Activated CD4-positive, CD25-positive, alpha-beta regulatory T cell (primary cell): Measurements from ENCODE around the gene HSF4.

Experiments used
- DNase-seq, 4 experiments: peaks; one replicate each; lab custom pipeline; 2025; lab: John Stamatoyannopoulos, UW

Gene HSF4

DNA sequence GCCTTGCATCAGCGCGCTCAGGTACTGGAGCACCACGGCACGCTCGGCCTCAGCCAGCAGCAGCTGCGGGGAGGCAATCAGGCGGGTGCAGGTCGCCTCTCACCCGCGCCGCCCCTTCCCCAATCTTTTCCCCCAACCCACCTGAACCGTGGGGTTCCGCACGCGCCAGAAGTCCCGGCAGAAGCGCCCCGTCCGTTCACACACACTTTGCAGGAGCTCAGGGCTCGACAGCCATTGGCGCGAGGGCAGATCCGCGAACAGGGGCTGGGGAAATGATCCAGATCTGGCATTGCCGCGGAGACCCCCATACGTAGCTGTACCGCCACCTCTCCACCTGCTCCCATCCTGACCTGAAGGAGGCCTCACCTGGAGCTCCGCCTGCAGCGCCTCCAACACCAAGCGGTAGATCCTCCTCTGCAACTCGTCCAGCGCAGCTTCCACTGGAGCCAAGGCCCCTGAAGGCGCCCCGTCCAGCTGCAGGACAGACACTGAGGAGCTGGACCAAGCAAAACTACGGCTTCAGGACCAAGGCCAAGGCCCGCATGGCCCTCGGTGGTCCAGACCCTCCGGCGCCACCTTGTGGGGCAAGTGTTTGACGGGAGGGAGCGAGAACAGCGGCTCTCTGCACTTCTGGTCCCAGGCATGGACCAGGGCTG, 20.6 kb downstream of the HSF4 start:
- DNase-seq = peak; percentile 61 to 81 (median 74)

DNA sequence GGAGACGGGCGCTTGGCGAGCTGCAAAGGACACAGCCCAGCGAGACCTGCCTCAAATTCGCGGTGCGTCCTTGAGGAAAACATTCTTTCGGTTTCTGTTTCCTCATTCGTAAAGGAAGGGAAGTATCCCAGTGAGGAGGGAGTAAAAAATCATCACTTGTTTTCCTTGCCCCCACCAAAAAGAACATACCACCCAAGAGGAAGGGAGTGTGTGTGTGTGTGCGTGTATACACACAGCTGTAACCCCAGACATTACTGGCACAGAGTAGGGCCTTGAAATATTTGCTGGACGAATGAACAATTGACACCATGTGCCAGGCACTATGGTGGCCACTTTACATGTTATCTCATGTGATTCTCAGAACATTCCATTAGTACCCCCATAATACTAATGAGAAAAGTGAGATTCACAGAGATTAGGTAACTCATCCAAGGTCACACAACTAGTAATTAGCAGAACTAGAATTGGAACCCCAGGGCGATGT, 21.1 kb downstream of the HSF4 start:
- DNase-seq = no peak

DNA sequence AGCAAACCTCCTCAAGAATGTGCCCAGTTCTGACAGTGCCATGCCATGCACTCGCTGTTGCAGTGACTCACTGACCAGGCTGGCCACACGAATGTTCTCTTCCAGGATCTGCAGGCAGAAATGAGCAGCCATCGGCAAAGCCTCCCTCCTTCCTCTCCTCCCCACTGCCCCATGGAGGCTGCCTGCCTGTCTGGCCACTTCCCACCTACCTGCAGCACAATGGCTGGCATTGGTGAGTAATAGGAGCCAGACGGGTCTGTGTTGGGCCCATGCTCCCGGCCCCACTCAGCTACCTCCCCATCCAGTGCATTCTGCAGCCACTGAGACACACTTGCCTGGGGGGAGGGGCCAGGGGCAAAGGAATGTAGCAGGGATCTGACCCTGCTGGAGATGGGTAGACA, 22.0 kb downstream of the HSF4 start:
- DNase-seq = no peak

DNA sequence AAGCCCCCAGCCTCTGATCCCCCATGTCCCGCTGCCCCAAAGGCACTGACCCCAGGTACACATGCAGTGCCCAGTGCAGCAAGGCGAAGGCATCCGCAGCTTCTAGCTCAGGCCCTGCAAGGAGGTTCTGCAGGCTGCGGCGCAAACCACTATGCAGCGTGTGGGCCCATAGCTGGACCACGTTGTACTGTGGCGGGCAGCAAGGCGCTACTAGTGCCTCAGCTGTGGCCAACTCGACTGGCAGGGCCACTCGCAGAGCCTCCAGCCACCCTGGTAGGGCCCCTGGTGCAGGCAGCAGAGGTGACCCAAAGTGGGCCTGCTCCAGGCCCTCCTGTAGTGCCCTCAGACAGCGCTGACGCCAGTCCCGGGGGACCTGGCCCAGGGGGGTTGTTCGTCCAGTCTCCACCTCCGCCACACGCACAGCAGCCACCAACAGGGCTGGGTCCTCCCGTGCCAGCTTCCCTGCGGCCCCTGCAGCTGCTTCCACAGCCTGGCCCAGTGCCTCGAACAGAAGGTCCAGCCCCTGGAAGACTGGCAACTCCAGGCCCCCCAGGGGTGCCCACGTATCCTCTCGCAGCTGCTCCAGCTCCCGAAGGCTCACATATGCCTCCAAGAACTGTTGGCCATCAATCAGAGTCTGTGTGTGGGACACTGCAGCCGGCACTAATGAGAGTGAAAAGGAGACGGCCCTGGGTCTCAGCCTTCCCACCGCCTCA, 22.8 kb downstream of the HSF4 start:
- no peak for DNase-seq

DNA sequence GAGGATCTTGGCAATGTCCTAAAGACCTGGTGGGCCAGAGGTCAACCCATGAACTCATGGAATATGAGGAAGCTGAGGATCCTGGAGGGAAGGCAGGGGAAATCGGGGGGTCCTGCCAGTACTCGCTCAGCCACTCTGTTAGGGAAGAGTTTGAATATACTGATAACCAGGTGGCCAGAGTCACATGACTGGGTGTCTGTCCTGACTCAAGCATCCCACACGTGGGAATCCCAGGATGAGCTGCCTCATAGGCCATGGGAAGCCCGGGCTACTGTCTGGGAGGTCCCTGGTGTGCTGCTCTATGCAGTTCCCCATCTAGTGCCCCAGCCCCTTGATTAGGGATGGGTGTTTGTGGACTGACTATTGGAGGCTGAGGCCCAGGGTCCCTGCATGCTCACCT, 23.8 kb downstream of the HSF4 start:
- no peak for DNase-seq

DNA sequence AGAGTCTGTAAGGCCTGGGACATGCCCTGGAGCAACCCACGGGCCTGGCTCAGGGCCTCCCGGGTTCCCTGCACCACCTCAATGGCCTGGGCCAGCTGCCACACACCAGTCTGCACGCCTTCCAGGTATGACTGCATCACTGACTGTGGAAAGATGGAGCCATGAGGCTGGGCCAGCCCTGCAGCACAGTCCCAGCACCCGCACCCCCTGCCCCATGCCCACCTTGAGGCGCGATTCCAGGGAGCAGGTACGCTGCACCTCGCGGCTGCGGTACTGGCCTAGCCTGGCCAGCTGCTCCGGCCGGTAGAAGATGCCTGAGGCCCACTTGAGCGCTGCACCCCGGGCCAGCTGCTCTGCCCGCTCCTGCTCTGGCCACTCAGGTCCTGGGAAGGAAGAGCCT, 24.3 kb downstream of the HSF4 start:
- DNase-seq = no peak

DNA sequence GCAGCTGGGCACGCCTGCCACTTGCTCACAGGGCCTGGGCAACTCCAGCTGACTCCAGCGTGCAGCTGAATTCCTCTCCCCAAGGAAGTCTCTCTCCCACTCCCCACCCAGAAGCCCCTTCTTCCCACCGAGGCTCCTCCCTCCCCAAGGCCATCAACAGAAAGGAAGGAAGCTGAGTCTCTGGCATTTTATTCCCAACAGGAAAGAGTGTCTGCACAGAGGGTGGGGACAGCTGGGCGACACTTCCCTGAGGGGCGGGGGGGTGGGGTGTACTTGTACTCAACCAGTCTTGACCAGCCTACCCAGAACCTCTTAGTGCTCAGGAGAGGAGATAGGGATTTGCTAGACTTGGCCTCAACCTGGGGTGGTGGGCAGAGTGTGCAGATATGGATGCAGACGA, 25.5 kb downstream of the HSF4 start, which contains the start of gene EXOC3L1:
EXOC3L1 (minus strand) TSS at position 96 of the 400 bp plus-strand sequence. CDS start 460 bp downstream, outside the sequence.
- no peak for DNase-seq

DNA sequence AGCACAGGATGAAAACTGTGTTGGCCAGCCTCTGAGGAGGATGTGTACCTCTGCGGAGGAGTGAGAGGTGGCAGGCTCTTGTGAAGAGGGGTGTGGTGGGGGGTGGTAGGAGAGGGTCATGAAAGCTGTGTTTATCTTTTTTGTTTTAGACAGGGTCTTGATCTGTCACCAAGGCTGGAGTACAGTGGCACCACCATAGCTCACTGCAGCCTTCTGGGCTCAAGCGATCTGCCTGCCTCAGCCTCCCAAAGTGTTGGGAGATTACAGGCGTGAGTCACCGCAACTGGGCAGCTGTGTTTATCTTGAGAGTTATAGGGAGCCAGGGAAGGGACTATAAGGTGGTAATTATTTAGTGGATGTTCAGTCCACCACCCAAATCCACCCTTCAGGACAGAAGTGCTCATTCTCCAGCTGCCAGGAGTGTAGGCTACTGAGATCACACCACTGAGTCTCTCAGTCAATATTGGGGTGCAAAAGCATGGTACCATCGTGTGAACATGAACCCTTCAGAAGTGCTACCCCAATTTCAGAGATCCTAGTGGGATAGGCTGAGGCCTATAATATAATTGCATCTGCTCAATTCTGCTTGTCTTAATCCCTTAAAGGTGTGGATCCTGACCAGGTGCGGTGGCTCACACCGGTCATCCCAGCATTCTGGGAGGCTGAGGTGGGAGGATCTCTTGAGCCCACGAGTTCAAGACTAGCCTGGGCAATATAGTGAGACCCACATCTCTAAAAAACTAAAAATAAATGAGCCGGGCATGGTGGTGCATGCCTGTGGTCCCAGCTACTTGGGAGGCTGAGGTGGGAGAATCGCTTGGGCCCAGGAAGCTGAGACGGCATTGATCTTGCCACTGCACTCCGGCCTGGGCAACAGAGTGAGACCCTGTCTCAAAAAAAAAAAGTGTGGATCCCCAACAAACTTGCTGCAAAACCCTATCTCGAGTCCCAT, 26.2 kb downstream of the HSF4 start:
- DNase-seq = no peak

DNA sequence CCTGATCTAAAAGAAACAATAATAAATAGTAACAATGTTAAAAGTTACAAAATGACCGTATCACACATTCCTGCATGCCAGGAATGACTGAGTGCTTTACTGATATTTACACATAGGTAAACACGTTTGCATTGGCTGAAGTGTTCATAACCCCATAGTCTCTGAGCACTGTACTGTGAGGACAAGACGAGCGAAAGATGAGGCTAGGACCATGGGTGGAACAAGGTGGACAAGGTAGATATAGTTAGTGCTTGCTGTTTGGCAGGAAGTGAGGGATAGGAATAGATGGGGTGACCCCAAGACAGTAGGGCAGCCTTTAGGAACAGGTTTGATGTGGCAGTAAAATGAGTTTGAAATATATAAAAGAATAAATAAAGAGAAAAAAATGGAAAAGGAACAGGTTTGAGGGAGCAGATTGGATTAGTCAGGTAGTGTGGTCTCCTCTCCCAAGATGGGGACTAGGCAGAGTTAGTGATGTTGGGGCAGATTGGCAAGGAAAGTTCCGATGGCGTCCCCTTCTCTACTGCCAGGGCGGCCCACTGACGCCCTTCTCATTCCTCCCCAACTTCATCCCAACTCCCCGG, 27.0 kb downstream of the HSF4 start:
- DNase-seq = no peak

DNA sequence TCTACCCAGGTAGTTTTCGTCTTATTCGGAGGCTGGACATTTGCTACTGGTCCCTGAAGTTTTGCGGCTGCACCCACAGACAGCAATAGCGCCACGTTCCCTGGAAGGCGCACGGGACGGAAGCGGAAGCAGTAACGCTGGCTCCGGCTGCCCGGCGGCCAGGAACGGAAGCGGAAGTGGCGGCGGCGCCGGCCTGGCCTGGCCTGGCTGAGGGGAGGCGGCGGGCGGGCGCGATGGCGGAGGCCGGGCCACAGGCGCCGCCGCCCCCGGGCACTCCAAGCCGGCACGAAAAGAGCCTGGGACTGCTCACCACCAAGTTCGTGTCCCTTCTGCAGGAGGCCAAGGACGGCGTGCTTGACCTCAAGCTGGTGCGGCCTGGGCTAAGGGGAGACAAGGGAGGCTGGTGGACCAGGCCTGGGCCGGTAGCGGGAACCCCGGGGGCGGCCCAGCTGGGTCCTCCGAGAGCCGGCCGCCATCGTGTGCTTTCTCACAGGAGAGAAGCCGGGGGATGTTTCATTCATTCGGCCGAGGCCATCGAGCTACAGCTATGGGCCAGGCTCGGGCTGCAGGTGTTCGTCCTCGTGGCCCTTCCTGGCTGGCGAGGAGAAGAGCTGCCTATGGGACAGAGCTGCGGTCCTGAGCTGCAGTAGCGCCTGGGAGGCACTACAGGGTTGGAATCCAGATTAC, 27.6 kb downstream of the HSF4 start, which contains the start of gene E2F4:
E2F4 (plus strand) TSS at position 161 of the 687 bp plus-strand sequence; CDS start at position 234, 73 bp downstream.
- peak; percentile 72 to 76 (median 74) for DNase-seq

DNA sequence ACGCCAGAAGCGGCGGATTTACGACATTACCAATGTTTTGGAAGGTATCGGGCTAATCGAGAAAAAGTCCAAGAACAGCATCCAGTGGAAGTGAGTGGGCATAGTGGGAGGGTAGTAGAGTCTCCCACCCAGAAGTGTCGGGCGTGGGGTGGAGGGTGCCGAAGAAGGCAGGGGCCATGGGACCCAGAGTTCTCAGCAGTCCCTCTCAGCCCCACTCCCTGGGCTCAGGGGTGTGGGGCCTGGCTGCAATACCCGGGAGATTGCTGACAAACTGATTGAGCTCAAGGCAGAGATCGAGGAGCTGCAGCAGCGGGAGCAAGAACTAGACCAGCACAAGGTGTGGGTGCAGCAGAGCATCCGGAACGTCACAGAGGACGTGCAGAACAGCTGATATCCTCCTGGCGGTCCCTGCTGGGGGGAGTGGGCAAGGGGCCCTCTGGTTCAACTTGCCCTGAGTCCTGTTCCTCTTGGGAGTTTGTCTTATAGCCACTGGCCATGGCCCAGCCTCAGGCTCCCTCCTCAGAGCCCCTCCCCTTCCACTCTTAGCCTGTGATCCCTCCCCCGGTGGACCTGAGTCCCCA, 28.3 kb downstream of the HSF4 start:
- no peak for DNase-seq

DNA sequence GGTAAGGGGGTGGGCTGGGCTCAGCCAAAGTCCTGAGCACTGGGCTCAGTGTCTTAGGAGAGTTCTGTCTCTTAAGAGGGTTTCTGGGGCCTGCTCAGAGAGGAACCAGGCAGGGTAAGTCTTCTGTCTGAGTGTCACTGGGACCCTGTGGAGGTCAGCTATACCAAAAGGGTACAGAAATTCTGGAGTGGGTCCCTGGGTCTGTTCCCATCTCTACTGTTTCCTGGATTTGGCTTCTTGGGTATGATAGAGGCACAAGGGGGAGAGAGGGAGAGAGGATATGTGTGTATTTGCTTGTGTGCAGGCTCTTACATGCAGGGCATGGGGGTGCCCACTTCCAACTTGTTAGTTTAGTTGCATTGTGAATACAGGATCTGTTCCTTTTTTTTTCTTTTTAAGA, 29.0 kb downstream of the HSF4 start:
- DNase-seq = no peak

DNA sequence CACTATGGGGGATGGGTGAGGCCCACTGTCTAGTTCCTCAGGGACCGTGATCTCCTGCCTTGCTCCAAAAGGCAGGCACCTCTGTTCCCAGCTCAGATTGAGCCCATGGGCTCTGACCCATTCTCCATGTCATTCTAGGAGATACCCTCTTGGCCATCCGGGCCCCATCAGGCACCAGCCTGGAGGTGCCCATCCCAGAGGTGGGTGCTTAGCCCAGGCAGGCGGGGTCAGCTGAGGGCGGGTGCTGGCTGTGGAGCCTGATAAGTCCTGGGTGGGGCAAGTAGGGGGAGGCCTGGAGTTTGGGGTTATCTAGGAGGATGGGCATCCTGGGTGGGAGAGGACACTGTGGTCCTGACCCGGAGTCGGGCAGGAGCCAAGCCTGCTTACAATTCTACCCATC, 29.7 kb downstream of the HSF4 start:
- DNase-seq = no peak

DNA sequence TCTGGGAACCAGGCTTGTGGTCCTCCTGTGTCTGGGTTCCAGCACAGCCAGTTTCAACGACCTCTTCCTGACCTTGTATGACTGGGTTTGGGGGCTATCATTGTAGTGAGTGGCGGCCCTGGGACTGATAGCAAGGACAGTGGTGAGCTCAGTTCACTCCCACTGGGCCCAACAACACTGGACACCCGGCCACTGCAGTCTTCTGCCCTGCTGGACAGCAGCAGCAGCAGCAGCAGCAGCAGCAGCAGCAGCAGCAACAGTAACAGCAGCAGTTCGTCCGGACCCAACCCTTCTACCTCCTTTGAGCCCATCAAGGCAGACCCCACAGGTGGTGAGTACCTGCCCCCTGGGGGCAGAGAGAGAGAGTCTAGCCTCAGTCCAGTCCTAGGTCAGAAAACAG, 31.1 kb downstream of the HSF4 start:
- DNase-seq = no peak

DNA sequence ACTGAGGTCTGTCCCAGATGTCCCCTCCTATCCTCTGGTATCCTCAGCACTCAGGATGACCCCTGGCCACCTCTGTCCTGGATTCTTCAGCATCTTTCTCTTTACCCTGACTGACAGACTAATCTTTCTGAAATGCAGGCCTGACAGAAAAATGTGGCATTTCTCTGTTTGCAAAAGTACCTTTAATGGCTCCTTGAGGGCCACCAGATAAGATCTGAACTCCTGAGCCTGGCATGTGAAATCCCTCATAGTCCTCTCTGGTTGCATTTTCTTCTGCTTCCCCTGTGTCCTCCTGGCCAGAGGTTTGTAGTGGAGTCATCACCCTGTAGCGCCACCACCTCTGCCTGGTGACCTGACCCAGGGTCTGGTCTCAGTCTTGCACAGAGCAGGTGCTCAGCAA, 32.3 kb downstream of the HSF4 start:
- DNase-seq = no peak

DNA sequence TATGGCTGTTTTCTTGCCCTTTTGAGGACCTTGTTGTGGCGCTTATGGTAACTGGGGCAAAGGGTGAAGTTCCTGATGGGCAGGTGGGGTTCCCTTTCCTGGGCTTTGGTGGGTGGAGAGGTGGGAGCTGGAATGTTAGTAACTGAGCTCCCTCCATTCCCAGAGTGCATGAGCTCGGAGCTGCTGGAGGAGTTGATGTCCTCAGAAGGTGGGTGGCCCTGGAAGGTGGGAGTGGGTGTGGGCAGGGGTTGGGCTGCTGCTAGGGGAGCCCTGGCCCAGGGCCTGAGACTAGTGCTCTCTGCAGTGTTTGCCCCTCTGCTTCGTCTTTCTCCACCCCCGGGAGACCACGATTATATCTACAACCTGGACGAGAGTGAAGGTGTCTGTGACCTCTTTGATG, 33.2 kb downstream of the HSF4 start:
- no peak for DNase-seq

DNA sequence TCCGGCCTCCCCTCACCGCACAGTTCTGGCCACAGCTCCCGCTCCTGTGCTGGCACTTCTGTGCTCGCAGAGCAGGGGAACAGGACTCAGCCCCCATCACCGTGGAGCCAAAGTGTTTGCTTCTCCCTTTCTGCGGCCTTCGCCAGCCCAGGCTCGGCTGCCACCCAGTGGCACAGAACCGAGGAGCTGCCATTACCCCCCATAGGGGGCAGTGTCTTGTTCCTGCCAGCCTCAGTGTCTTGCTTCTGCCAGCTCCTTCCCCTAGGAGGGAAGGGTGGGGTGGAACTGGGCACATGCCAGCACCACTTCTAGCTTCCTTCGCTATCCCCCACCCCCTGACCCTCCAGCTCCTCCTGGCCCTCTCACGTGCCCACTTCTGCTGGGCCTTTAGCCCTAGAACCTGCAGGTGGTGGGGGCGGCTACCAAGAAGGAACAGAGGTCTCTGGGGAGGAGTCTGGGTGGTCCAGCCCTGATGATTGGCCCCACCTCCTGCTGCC, 33.7 kb downstream of the HSF4 start:
- no peak for DNase-seq

DNA sequence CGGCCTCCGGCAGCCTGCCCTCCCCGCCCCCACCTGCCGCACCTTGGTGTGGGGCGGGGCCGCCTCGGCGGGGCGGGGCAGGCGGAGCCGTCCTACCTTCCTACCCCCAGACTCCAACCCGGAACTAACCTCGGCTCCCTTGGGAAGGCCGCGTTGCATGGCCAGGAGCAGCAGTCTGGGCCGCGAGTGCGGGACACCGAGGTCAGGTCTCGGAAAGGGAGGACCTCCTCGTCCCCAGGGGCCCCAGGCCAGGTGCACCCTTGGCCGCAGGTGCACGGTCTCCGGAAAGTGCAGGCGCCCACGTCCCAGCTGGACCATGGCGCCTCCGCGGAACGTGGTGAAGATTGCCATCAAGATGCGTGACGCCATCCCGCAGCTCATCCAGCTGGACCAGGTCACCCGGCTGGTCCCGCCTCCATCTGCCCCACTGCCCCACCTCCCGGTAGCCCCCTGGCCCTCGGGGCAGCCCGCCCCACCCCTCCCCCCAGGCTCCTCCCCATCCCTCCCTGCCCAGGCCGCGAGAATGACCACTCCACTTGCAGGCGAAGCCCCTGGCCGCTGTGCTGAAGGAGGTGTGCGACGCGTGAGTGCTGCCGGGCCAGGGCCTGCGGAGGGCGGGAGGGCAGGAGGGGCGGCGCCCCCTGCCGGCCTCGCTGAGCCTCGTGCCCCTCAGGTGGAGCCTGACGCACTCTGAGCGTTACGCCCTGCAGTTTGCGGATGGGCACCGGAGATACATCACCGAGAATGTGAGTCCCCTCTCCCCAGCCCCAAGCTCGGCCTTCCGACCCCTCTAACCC, 34.7 kb downstream of the HSF4 start, which contains the start of gene ELMO3:
ELMO3 (plus strand) TSS at position 121 of the 797 bp plus-strand sequence; CDS start at position 317, 196 bp downstream.
- no peak for DNase-seq

DNA sequence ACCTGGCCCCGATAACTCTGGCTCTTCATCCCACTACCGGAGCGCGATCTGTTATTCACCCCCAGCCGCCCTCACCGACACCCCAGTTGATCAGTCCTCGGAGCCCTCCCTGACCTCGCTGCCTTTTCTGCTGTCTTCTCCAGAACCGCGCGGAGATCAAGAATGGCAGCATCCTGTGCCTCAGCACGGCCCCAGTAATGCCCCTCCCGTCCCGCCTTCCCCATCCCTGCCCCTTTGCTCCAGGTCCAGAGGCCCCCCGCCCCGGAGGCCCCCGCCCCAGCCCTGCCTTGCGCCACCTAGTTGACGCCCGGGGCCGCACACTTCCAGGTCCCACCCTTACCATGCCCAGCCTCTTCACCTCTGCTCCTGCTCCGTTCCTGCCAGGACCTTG, 35.3 kb downstream of the HSF4 start:
- no peak for DNase-seq

DNA sequence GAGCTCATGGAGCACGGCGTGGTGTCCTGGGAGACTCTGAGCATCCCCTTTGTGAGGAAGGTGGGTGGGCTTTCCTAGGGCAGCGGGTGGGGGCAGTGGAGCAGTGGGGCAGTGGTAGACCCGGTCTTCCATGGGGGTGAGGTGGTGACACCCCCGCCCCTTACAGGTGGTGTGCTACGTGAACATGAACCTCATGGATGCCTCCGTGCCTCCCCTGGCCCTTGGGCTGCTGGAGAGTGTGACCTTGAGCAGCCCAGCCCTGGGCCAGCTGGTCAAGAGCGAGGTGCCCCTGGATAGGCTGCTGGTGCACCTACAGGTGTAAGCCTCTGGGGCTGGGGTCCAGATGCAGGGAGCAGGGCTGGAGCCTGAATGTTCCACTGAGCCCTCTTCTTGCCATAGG, 35.9 kb downstream of the HSF4 start:
- no peak for DNase-seq
